ENCODE results near the gene PLB1. TPM values are rescaled to one million over a fixed set of nuclear protein-coding genes. Genes with fewer than 3 reads are reported as not detected.

Gene PLB1
- polyA plus RNA-seq, 1 experiment = 0.38 TPM

DNA sequence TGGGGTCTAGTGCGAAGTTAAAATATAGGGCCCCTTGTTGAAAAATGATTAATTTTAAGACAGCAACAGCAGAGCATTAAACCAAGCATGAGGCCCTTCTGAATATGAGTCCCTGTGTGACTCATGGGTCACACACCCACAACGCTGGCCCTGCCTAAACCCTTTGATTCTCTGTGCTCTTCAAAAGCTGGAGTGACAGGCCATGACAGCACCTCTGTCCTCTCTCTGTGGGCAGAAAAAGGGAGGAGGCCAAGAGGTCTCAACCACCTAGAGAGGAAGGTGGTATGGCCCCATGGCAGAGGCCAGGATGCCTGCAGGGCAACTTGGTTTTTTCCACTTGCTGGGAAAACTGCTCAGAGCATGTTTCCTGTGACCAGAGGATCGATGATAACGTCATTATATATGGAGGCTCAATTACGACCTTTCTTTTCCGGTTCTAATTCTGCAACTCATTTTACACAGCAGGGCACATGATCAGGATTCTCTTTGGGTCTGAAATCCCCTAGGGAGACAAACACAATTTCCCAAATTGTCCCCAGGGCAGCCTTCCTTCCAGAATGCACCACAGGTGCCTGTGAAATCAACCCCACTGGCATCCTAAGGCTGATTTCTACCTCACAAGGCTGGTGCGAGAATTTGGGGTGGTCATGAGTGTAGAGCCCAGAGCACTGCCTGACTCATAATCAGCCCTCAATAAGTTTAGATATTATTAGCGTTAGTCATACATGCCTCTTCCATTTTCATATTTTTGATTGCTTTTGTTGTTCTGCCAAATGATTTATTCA lies 153.8 kb downstream of the PLB1 start:
- DNase-seq (ENCODE audit: low read depth) = no peak
- CTCF ChIA-PET = interaction anchor here (1.4 to 1.5 kb wide), 2 partner anchors 12 to 15 kb away, joined by 3 to 4 read pairs; no protein-coding TSS in a partner anchor
- Histone ChIP-seq H3K4me3 (ENCODE audit: low read depth, low read length) (no peak overlapping the region), H3K36me3 (ENCODE audit: control insufficient read depth, insufficient read depth, low read length) (no peaks in the 10 kb centered on the region), H3K27me3 (ENCODE audit: control insufficient read depth, insufficient read depth, low read length) (no peaks in the 10 kb centered on the region)
- TF ChIP-seq, protein P1, sequence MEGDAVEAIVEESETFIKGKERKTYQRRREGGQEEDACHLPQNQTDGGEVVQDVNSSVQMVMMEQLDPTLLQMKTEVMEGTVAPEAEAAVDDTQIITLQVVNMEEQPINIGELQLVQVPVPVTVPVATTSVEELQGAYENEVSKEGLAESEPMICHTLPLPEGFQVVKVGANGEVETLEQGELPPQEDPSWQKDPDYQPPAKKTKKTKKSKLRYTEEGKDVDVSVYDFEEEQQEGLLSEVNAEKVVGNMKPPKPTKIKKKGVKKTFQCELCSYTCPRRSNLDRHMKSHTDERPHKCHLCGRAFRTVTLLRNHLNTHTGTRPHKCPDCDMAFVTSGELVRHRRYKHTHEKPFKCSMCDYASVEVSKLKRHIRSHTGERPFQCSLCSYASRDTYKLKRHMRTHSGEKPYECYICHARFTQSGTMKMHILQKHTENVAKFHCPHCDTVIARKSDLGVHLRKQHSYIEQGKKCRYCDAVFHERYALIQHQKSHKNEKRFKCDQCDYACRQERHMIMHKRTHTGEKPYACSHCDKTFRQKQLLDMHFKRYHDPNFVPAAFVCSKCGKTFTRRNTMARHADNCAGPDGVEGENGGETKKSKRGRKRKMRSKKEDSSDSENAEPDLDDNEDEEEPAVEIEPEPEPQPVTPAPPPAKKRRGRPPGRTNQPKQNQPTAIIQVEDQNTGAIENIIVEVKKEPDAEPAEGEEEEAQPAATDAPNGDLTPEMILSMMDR (IDR thresholded peaks at IDR 0.05; ENCODE audit: insufficient read depth, low read depth, low read length) = no peak
- POLR2A ChIA-PET = no interaction called here

DNA sequence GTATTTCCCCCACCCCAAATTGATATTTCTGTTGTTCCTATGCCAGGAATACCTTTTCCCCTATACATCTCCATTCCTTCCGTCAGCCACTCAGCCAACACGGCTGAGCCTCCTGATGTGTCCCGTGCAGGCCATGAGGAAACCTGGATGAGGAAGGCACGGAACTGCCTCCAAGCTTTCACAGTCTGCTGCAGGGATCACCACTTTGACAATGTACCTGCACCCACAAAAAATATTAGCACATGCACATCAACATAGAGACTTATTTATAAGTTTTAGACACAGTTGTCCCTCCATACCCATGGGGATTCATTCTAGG lies 154.4 kb downstream of the PLB1 start:
- Histone ChIP-seq H3K27me3 (ENCODE audit: control insufficient read depth, insufficient read depth, low read length) (no peaks in the 10 kb centered on the region), H3K4me3 (ENCODE audit: low read depth, low read length) (no peak overlapping the region), H3K36me3 (ENCODE audit: control insufficient read depth, insufficient read depth, low read length) (no peaks in the 10 kb centered on the region)
- ChIA-PET POLR2A (no interaction called here), CTCF (interaction anchor here (0.9 to 1.5 kb wide), 3 partner anchors 11 to 56 kb away, joined by 3 to 4 read pairs (median 3); no protein-coding TSS in a partner anchor)
- TF ChIP-seq, protein P1 (IDR thresholded peaks at IDR 0.05; ENCODE audit: insufficient read depth, low read depth, low read length) = no peak
- DNase-seq (ENCODE audit: low read depth) = no peak

DNA sequence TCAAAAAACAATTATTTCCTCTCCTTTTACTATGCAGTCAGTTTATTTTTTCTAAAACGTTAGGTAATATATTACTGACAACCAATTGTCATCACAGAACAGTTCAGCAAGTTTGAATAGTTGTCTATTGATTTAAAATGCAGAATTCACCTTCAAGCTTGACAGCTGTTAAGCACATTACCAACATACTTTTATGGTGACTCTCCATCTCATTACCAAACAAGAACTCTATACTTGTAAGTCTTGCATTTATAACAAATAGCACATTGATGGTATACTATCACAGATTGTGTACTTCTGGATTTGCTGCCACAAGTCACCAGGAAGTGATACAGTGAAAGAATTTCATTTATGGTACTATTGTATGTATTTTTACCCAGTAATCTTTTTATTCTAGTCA lies 156.4 kb downstream of the PLB1 start:
- H3K27me3 ChIP-seq (ENCODE audit: control insufficient read depth, insufficient read depth, low read length) = no peaks in the 10 kb centered on the region
- DNase-seq (ENCODE audit: low read depth) = no peak
- no peak overlapping the region for H3K4me3 ChIP-seq (ENCODE audit: low read depth, low read length)
- ChIA-PET POLR2A (no interaction called here), CTCF (no interaction called here)
- TF ChIP-seq, protein P1 (IDR thresholded peaks at IDR 0.05; ENCODE audit: insufficient read depth, low read depth, low read length) = no peak
- no peaks in the 10 kb centered on the region for H3K36me3 ChIP-seq (ENCODE audit: control insufficient read depth, insufficient read depth, low read length)

DNA sequence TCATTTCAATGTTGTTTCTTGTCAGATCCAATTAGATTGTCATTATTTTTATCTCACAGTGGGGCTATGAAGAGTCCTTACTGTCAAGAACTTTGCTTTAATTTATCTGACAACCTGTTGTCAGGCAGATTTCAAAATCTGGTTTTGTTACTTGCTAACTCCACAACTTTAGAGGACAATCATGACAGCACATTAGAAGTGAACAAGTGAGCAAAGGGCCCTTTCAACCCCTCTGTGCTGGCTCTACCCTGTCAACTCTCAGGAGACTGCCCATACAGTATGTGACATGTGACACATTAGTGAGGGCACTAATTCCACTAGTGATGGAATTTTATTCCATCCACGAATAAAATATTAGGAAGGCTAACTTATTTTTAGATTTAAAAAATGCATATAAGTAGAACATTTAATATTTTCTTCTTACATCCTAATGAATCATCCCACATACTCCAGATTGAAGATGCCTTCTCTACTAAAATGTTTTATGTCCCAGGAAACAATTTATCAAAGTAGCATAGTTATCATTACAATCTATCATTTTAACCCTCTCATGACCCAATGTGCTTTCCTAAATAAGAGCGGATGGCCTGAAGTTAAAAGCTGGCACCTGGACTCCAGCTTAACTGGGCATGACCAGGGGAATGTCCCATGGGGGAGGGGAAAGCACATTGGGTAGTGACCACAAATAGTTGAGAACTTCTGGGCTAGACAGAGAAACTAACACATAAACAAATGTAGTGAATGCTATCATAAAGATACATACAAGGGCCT lies 158.2 kb downstream of the PLB1 start:
- no peak for DNase-seq (ENCODE audit: low read depth)
- Histone ChIP-seq H3K36me3 (ENCODE audit: control insufficient read depth, insufficient read depth, low read length) (no peaks in the 10 kb centered on the region), H3K4me3 (ENCODE audit: low read depth, low read length) (no peak overlapping the region), H3K27me3 (ENCODE audit: control insufficient read depth, insufficient read depth, low read length) (no peaks in the 10 kb centered on the region)
- CTCF ChIA-PET = interaction anchor here (0.6 kb wide), 1 partner anchor 25 kb away, joined by 3 read pairs; no protein-coding TSS in a partner anchor
- TF ChIP-seq, protein P1 (IDR thresholded peaks at IDR 0.05; ENCODE audit: insufficient read depth, low read depth, low read length) = no peak
- POLR2A ChIA-PET = no interaction called here

DNA sequence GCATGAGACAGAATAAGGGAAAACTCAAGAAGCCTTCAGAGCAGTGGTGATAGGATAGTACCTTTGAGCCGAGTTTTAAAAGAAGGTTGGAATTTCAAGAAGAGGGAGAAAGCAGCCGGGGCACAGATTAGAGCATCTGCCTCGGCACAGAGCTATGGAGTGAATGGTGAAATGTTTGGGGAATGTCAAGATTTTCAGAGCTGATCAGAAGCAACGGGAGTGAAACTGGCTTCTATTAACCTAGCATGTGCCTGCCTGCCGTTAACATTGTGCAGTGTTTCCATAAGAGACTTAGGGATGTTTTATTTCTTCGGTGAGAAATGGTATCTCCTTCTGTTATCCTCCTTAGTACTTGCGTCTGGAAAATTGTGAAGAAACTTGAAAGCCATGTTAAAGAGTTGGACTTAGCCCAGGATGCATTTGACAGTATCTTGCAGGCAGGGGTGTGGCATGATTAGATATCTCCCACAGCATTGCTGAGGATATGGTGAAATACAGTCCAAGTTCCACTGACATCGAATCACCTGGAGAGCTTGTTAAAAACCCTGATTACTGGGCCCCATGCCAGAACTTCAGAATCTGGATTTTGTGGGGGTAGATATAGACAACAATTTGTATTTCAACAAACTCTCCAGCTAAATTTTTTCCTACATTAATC lies 158.9 kb downstream of the PLB1 start:
- no peak for DNase-seq (ENCODE audit: low read depth)
- H3K27me3 ChIP-seq (ENCODE audit: control insufficient read depth, insufficient read depth, low read length) = no peaks in the 10 kb centered on the region
- no peaks in the 10 kb centered on the region for H3K36me3 ChIP-seq (ENCODE audit: control insufficient read depth, insufficient read depth, low read length)
- TF ChIP-seq, protein P1 (IDR thresholded peaks at IDR 0.05; ENCODE audit: insufficient read depth, low read depth, low read length) = no peak
- CTCF ChIA-PET = interaction anchor here (1.3 kb wide), 1 partner anchor 61 kb away, joined by 3 read pairs; no protein-coding TSS in a partner anchor
- no peak overlapping the region for H3K4me3 ChIP-seq (ENCODE audit: low read depth, low read length)
- POLR2A ChIA-PET = no interaction called here
